ENCODE data around the gene RILPL1.

Gene RILPL1

DNA sequence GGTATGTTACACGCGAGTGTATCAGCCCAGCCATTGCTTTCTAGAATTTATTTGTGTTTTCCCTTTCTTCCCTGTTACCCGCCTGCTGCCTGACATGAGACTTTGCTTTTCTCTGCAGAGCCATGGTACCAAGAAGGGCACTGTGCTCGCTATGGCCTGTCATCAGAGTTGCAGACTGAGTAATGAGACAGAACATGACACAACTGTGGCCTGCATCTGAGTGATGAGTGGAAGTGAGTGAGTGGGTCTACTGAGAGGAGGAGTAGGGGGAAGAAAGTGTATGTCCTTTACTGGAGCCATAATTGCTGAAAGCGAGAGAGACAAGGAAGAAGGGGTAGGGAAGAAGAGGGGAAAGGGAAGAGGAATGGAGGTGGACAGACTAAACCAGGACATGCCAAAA, 2.9 kb downstream of the RILPL1 start:
- H3K4me1 ChIP-seq (ENCODE audit: insufficient read depth, low read length, severe bottlenecking): peaks cover 6% of the 10 kb centered on the region

DNA sequence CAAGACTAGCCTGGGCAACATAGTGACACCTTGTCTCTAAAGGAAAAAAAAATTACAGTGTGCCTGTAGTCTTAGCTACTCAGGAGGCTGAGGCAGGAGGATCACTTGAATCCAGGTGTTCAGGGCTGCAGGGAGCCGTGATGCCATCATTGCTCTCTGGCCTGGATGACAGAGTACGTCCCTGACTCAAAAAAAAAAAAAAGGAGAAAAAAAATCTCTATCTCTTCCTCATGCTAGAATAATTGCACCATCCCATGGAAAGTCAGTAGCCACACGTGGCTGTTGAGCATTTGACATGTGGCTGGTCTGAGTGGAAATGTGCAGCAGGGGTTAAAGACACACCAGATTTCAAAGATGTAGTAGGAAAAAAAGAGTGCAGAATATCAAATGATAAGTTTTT, 3.8 kb downstream of the RILPL1 start:
- Histone ChIP-seq H3K4me1 (ENCODE audit: insufficient read depth, low read length, severe bottlenecking) (peaks cover 6% of the 10 kb centered on the region), H3K4me3 (ENCODE audit: low read depth, low read length, poor library complexity, severe bottlenecking) (no peak overlapping the region), H3K9me3 (ENCODE audit: low read length) (no peaks in the 10 kb centered on the region), H3F3A (ENCODE audit: insufficient read depth, low read length) (no peaks in the 10 kb centered on the region), H3K9me2 (ENCODE audit: low read depth, low read length) (no peaks in the 10 kb centered on the region), H2AFZ (ENCODE audit: low read length) (no peak overlapping the region), H3K9ac (ENCODE audit: low read length) (no peak overlapping the region), H3K36me3 (ENCODE audit: insufficient read depth, low read length) (no peaks in the 10 kb centered on the region), H4K20me1 (ENCODE audit: insufficient read depth, low read length) (no peaks in the 10 kb centered on the region), H3K4me2 (ENCODE audit: low read length) (no peak overlapping the region), H3K27me3 (ENCODE audit: insufficient read depth, low read length) (0 out of 2 replicates have a peak, but pooled peaks cover 5% of the 10 kb centered on the region), H3K79me2 (ENCODE audit: insufficient read depth, low read length) (no peaks in the 10 kb centered on the region), H3K27ac (ENCODE audit: low read depth, low read length, poor library complexity, severe bottlenecking) (no peak overlapping the region)
- TF ChIP-seq, protein P1, sequence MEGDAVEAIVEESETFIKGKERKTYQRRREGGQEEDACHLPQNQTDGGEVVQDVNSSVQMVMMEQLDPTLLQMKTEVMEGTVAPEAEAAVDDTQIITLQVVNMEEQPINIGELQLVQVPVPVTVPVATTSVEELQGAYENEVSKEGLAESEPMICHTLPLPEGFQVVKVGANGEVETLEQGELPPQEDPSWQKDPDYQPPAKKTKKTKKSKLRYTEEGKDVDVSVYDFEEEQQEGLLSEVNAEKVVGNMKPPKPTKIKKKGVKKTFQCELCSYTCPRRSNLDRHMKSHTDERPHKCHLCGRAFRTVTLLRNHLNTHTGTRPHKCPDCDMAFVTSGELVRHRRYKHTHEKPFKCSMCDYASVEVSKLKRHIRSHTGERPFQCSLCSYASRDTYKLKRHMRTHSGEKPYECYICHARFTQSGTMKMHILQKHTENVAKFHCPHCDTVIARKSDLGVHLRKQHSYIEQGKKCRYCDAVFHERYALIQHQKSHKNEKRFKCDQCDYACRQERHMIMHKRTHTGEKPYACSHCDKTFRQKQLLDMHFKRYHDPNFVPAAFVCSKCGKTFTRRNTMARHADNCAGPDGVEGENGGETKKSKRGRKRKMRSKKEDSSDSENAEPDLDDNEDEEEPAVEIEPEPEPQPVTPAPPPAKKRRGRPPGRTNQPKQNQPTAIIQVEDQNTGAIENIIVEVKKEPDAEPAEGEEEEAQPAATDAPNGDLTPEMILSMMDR (IDR thresholded peaks at IDR 0.05; ENCODE audit: low read length): no peak
- TF ChIP-seq EZH2 (IDR thresholded peaks at IDR 0.05; ENCODE audit: borderline replicate concordance, low read length): no peak

More for the DNA sequence above, 2.9 kb downstream of the RILPL1 start:
- Histone ChIP-seq H2AFZ (ENCODE audit: low read length) (no peak overlapping the region), H3F3A (ENCODE audit: insufficient read depth, low read length) (no peaks in the 10 kb centered on the region), H3K9me2 (ENCODE audit: low read depth, low read length) (no peaks in the 10 kb centered on the region), H3K27me3 (ENCODE audit: insufficient read depth, low read length) (0 out of 2 replicates have a peak, but pooled peaks cover 5% of the 10 kb centered on the region), H3K36me3 (ENCODE audit: insufficient read depth, low read length) (no peaks in the 10 kb centered on the region), H3K4me3 (ENCODE audit: low read depth, low read length, poor library complexity, severe bottlenecking) (no peak overlapping the region), H4K20me1 (ENCODE audit: insufficient read depth, low read length) (no peaks in the 10 kb centered on the region), H3K9ac (ENCODE audit: low read length) (no peak overlapping the region), H3K27ac (ENCODE audit: low read depth, low read length, poor library complexity, severe bottlenecking) (no peak overlapping the region), H3K79me2 (ENCODE audit: insufficient read depth, low read length) (no peaks in the 10 kb centered on the region), H3K9me3 (ENCODE audit: low read length) (no peaks in the 10 kb centered on the region), H3K4me2 (ENCODE audit: low read length) (no peak overlapping the region)
- TF ChIP-seq, protein P1 (IDR thresholded peaks at IDR 0.05; ENCODE audit: low read length): no peak
- TF ChIP-seq EZH2 (IDR thresholded peaks at IDR 0.05; ENCODE audit: borderline replicate concordance, low read length): no peak

DNA sequence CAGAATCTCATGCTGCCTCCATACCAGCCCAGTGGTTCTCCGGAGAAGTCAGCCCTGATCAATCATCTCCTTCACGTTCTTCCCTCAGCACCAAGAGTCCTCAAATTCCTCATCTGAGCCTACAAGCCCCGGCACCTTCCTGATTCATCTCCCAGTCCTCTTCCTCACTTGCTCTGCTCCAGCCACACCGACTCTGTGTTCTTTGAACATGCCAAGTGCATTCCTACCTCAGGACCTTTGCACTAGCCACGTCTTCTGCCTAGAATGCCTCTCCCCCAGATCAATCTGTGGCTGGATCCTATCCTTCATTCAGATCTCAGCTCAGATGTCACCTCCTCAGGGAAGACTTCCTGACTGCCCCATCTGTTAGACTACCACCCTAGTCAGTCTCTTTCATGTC, 4.7 kb downstream of the RILPL1 start:
- Histone ChIP-seq H3K79me2 (ENCODE audit: insufficient read depth, low read length) (no peaks in the 10 kb centered on the region), H3K9me3 (ENCODE audit: low read length) (no peaks in the 10 kb centered on the region), H3K4me2 (ENCODE audit: low read length) (no peak overlapping the region), H2AFZ (ENCODE audit: low read length) (no peak overlapping the region), H3K27ac (ENCODE audit: low read depth, low read length, poor library complexity, severe bottlenecking) (no peak overlapping the region), H3K27me3 (ENCODE audit: insufficient read depth, low read length) (0 out of 2 replicates have a peak, but pooled peaks cover 5% of the 10 kb centered on the region), H3K4me3 (ENCODE audit: low read depth, low read length, poor library complexity, severe bottlenecking) (no peak overlapping the region), H3K9me2 (ENCODE audit: low read depth, low read length) (no peaks in the 10 kb centered on the region), H3K36me3 (ENCODE audit: insufficient read depth, low read length) (no peaks in the 10 kb centered on the region), H3F3A (ENCODE audit: insufficient read depth, low read length) (no peaks in the 10 kb centered on the region), H3K4me1 (ENCODE audit: insufficient read depth, low read length, severe bottlenecking) (peaks cover 6% of the 10 kb centered on the region), H4K20me1 (ENCODE audit: insufficient read depth, low read length) (no peaks in the 10 kb centered on the region), H3K9ac (ENCODE audit: low read length) (no peak overlapping the region)
- TF ChIP-seq, protein P1 (IDR thresholded peaks at IDR 0.05; ENCODE audit: low read length): no peak
- no peak for TF ChIP-seq EZH2 (IDR thresholded peaks at IDR 0.05; ENCODE audit: borderline replicate concordance, low read length)
